Mammary epithelial cell (primary cell): ENCODE data around the gene SHROOM1.

ENCODE experiments used
- EZH2 ChIP-seq: IDR thresholded peaks from 2 replicates; pipeline ENCODE4 v1.6.1; 2012; ENCODE audit warnings: low read length, inconsistent platforms, borderline replicate concordance
- TF ChIP-seq, protein P1 (sequence below), 2 donors: IDR thresholded peaks in 1 of 2; conservative IDR thresholded peaks in 1 of 2; 2 replicates each; pipeline ENCODE4 v1.5.1; 2011 to 2012; ENCODE audit warnings: inconsistent platforms in 2 of 2, low read length in 2 of 2, mild to moderate bottlenecking in 2 of 2, control low read depth in 1 of 2, low read depth in 1 of 2; ENCODE audit not compliant: insufficient read depth in 1 of 2; ENCODE audit errors: extremely low read depth in 1 of 2

DNA sequence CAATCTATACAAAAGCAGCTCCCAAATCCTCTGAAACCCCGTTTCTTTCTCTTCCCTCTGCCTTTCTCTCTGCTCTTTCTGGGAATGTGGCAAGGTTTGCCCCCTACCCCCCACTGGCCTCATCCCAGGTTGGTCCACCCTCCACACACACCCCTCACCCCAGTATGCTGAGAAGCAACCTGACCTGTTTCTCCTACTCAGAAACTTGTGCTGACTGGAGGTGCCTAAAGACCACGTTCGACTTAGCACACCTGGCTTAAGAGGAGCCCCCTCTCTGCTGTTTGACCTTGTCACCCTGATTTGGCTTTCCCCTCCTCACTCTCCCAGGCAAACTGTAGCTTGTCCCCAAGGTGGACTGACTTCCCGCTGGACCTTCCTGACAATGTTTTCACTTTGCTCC, 52.3 kb downstream of the SHROOM1 start:
- TF ChIP-seq, protein P1, sequence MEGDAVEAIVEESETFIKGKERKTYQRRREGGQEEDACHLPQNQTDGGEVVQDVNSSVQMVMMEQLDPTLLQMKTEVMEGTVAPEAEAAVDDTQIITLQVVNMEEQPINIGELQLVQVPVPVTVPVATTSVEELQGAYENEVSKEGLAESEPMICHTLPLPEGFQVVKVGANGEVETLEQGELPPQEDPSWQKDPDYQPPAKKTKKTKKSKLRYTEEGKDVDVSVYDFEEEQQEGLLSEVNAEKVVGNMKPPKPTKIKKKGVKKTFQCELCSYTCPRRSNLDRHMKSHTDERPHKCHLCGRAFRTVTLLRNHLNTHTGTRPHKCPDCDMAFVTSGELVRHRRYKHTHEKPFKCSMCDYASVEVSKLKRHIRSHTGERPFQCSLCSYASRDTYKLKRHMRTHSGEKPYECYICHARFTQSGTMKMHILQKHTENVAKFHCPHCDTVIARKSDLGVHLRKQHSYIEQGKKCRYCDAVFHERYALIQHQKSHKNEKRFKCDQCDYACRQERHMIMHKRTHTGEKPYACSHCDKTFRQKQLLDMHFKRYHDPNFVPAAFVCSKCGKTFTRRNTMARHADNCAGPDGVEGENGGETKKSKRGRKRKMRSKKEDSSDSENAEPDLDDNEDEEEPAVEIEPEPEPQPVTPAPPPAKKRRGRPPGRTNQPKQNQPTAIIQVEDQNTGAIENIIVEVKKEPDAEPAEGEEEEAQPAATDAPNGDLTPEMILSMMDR (conservative IDR thresholded peaks at IDR 0.05 in 1 of 2, IDR thresholded peaks at IDR 0.05 in 1 of 2; ENCODE audit: extremely low read depth in 1 of 2, insufficient read depth in 1 of 2, low read depth in 1 of 2, low read length in 2 of 2): no peak
- TF ChIP-seq EZH2: no peak
